Measurements from ENCODE around the gene INPP5D. TPM values are rescaled to one million over a fixed set of nuclear protein-coding genes. Genes with fewer than 3 reads are reported as not detected.

INPP5D gene
- total and polyA plus RNA-seq, 2 of the 8 experiments (the other 6 are each of a cell fraction or from before 2014, with no cell fraction given) = 4.5 to 7.1 TPM

GRCh38 chr2:233137040-233137439 lies 76.9 kb downstream of the INPP5D start (continued):
- no peak for TF ChIP-seq PHF8 (conservative IDR thresholded peaks at IDR 0.05; ENCODE audit: low read depth, low read length)
- TF ChIP-seq CHD2 (IDR thresholded peaks at IDR 0.05; ENCODE audit: low read length) = no peak
- no peak for TF ChIP-seq POLR2AphosphoS5 (IDR thresholded peaks at IDR 0.05; ENCODE audit: low read depth, low read length)
- no peak for TF ChIP-seq SIN3A (conservative IDR thresholded peaks at IDR 0.05 in 1 of 2, IDR thresholded peaks at IDR 0.05 in 1 of 2; ENCODE audit: low read depth in 1 of 2, low read length in 2 of 2)
- no peak for TF ChIP-seq MAFK (IDR thresholded peaks at IDR 0.05; ENCODE audit: low read depth, low read length)
- no peak for TF ChIP-seq CTBP2 (IDR thresholded peaks at IDR 0.05; ENCODE audit: borderline replicate concordance, insufficient read depth, insufficient read length, low read length)
- TF ChIP-seq BCL11A (IDR thresholded peaks at IDR 0.05; ENCODE audit: low read depth in 2 of 2, low read length in 2 of 2) = no peak
- no peak for TF ChIP-seq RXRA (IDR thresholded peaks at IDR 0.05; ENCODE audit: insufficient read depth, low read depth, low read length)
- no peak for TF ChIP-seq TBP (IDR thresholded peaks at IDR 0.05; ENCODE audit: low read depth, low read length)
- no peak for TF ChIP-seq BACH1 (IDR thresholded peaks at IDR 0.05; ENCODE audit: low read length)

All from H1 (cell line).